ENCODE measurements around the gene LDB3. TPM values are rescaled to one million over a fixed set of nuclear protein-coding genes. Genes with fewer than 3 reads are reported as not detected.

LDB3 gene
- total RNA-seq, 1 donor from 2014 or later = 0.46 TPM

GRCh38 chr10:86708783-86709380 lies 40.6 kb downstream of the LDB3 start:
- Mint-ChIP-seq H3K27me3 (ENCODE audit: unreplicated experiment) (no peaks in the 10 kb centered on the region), H3K4me1 (ENCODE audit: unreplicated experiment) (peaks cover 12% of the 10 kb centered on the region), H3K27ac (ENCODE audit: unreplicated experiment) (no peak overlapping the region), H3K4me3 (ENCODE audit: unreplicated experiment) (no peak overlapping the region), H3K36me3 (ENCODE audit: unreplicated experiment) (no peaks in the 10 kb centered on the region), H3K9me3 (ENCODE audit: unreplicated experiment) (no peaks in the 10 kb centered on the region)
- DNase-seq (ENCODE audit: extremely low spot score, unreplicated experiment) = no peak
- no peak for TF ChIP-seq CTCF (IDR thresholded peaks at IDR 0.05)

GRCh38 chr10:86709396-86710185 lies 41.3 kb downstream of the LDB3 start:
- Mint-ChIP-seq H3K27me3 (ENCODE audit: unreplicated experiment) (no peaks in the 10 kb centered on the region), H3K4me3 (ENCODE audit: unreplicated experiment) (peak overlapping the region; percentile 18), H3K27ac (ENCODE audit: unreplicated experiment) (peak overlapping the region; percentile 95), H3K36me3 (ENCODE audit: unreplicated experiment) (no peaks in the 10 kb centered on the region), H3K4me1 (ENCODE audit: unreplicated experiment) (peaks cover 12% of the 10 kb centered on the region), H3K9me3 (ENCODE audit: unreplicated experiment) (no peaks in the 10 kb centered on the region)
- DNase-seq (ENCODE audit: extremely low spot score, unreplicated experiment) = no peak
- TF ChIP-seq CTCF (IDR thresholded peaks at IDR 0.05) = no peak

- Mint-ChIP-seq H3K9me3 (ENCODE audit: unreplicated experiment) (no peaks in the 10 kb centered on the region), H3K4me1 (ENCODE audit: unreplicated experiment) (peaks cover 12% of the 10 kb centered on the region), H3K27ac (ENCODE audit: unreplicated experiment) (peak overlapping the region; percentile 95), H3K36me3 (ENCODE audit: unreplicated experiment) (no peaks in the 10 kb centered on the region), H3K27me3 (ENCODE audit: unreplicated experiment) (no peaks in the 10 kb centered on the region), H3K4me3 (ENCODE audit: unreplicated experiment) (peak overlapping the region; percentile 72)
- DNase-seq (ENCODE audit: extremely low spot score, unreplicated experiment) = peak; percentile 97
- peak; percentile 96 for TF ChIP-seq CTCF (IDR thresholded peaks at IDR 0.05)
Measured at GRCh38 chr10:86710987-86711512, 42.7 kb downstream of the LDB3 start.

GRCh38 chr10:86711513-86712316 lies 43.4 kb downstream of the LDB3 start:
- Mint-ChIP-seq H3K9me3 (ENCODE audit: unreplicated experiment) (no peaks in the 10 kb centered on the region), H3K36me3 (ENCODE audit: unreplicated experiment) (no peaks in the 10 kb centered on the region), H3K4me3 (ENCODE audit: unreplicated experiment) (peak overlapping the region; percentile 79), H3K27me3 (ENCODE audit: unreplicated experiment) (no peaks in the 10 kb centered on the region), H3K4me1 (ENCODE audit: unreplicated experiment) (peaks cover 12% of the 10 kb centered on the region), H3K27ac (ENCODE audit: unreplicated experiment) (peak overlapping the region; percentile 95)
- no peak for TF ChIP-seq CTCF (IDR thresholded peaks at IDR 0.05)
- no peak for DNase-seq (ENCODE audit: extremely low spot score, unreplicated experiment)

Measured in osteocyte (in vitro differentiated cells).